A673 (cell line): Measurements from ENCODE around the gene TMEM45B. TPM values are rescaled to one million over a fixed set of nuclear protein-coding genes. Genes with fewer than 3 reads are reported as not detected.

Experiments used
- BruUV-seq: library from RNA; stranded (reverse); fragments of 400-500 nt; replicated peaks from 2 replicates; lab custom pipeline; 2021; lab: Mats Ljungman, UMichigan
- CTCF ChIA-PET: fragments of 300-600 bp; sonication (Branson Sonifier 250); formaldehyde crosslinking; loops from one replicate; lab custom pipeline; 2022; ENCODE audit warnings: antibody characterized with exemption; lab: Charles Lee
- POLR2A ChIA-PET: fragments of 300-600 bp; sonication (Branson Sonifier 250); formaldehyde crosslinking; loops from one replicate; lab custom pipeline; 2022; ENCODE audit warnings: antibody characterized with exemption; ENCODE audit not compliant: low non-redundant PET; lab: Charles Lee
- DNase-seq: peaks from one replicate; pipeline ENCODE4 v3.0.0-alpha.2; 2015; ENCODE audit warnings: low spot score
- H3K27ac ChIP-seq: fragments of 200-600 bp; sonication (generic); 2 replicates; pipeline ENCODE4 v1.5.1; 2016; ENCODE audit warnings: mixed run types, low read depth, mild to moderate bottlenecking, mixed read lengths, antibody characterized with exemption, low read length; ENCODE audit not compliant: poor library complexity, severe bottlenecking
- H3K27me3 ChIP-seq: fragments of 200-600 bp; sonication (generic); replicated peaks from 2 replicates; pipeline ENCODE4 v1.6.1; 2017; ENCODE audit warnings: mixed run types, low read depth, mild to moderate bottlenecking, mixed read lengths, antibody characterized with exemption, low read length; ENCODE audit not compliant: insufficient read depth, poor library complexity
- H3K36me3 ChIP-seq: fragments of 200-600 bp; sonication (generic); 2 replicates; pipeline ENCODE4 v1.6.1; 2016; ENCODE audit warnings: mixed run types, mild to moderate bottlenecking, mixed read lengths, antibody characterized with exemption, low read length; ENCODE audit not compliant: insufficient read depth, poor library complexity, severe bottlenecking
- H3K4me1 ChIP-seq: fragments of 200-600 bp; sonication (generic); 2 replicates; pipeline ENCODE4 v1.6.1; 2017; ENCODE audit warnings: mixed run types, mild to moderate bottlenecking, mixed read lengths, antibody characterized with exemption, low read length; ENCODE audit not compliant: insufficient read depth, poor library complexity, severe bottlenecking
- H3K4me3 ChIP-seq: fragments of 200-600 bp; sonication (generic); 2 replicates; pipeline ENCODE4 v1.5.1; 2016; ENCODE audit warnings: low read depth, mixed run types, mild to moderate bottlenecking, mixed read lengths, low read length; ENCODE audit not compliant: poor library complexity, severe bottlenecking
- H3K9me3 ChIP-seq: fragments of 200-600 bp; sonication (generic); 2 replicates; pipeline ENCODE4 v1.6.1; 2016; ENCODE audit warnings: mixed run types, low read depth, mild to moderate bottlenecking, mixed read lengths, antibody characterized with exemption, low read length; ENCODE audit not compliant: poor library complexity, severe bottlenecking
- CTCF ChIP-seq: fragments of 300-800, 200-600 bp; sonication (generic); conservative IDR thresholded peaks from 2 replicates; pipeline ENCODE4 v1.5.1; 2017; ENCODE audit warnings: low read depth, mild to moderate bottlenecking, antibody characterized with exemption, low read length, moderate library complexity, mixed read lengths
- EZH2 ChIP-seq: fragments of 200-600 bp; sonication (generic); IDR thresholded peaks from 2 replicates; pipeline ENCODE4 v1.6.1; 2017; ENCODE audit warnings: borderline replicate concordance, low read depth, mild to moderate bottlenecking, mixed read lengths, antibody characterized with exemption, low read length; ENCODE audit not compliant: poor library complexity, severe bottlenecking
- intact Hi-C: fragments of 100-400 bp; cut with micrococcal nuclease; formaldehyde crosslinking; loops from one replicate; pipeline ENCODE4 v1.10.0; 2022; ENCODE audit not compliant: unreplicated experiment
- total RNA-seq: library from RNA; stranded (reverse); gene quantifications from 2 replicates; pipeline ENCODE4 v1.2.3, GENCODE V29; 2021

Gene TMEM45B
- total RNA-seq, 1 experiment from 2014 or later: not detected

GRCh38 chr11:129836979-129837378 lies 21.3 kb downstream of the TMEM45B start:
- intact Hi-C loops: no loop called here

DNA sequence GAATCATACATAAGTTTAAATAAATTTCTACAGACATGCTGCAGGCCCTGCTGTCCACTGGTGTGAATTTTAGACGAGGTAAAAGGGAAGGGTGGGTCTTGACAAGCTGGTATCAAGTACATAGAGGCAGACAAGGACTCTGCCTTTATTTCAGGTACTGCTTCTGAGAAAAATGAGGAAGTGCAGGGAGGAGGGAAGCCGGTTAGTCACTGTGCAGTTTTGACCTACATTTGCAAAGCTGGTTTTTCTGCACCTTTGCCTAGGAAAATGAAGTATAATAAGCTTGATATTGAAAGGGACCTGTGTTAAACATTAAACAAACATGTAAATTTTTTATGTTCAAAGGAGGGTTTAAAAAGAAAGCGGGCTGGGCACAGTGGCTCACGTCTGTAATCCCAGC lies 24.6 kb downstream of the TMEM45B start:
- Histone ChIP-seq H3K4me1 (no peaks in the 10 kb centered on the region), H3K9me3 (no peaks in the 10 kb centered on the region), H3K27me3 (no peaks in the 10 kb centered on the region), H3K27ac (no peak overlapping the region), H3K4me3 (no peak overlapping the region), H3K36me3 (no peaks in the 10 kb centered on the region)
- no TSS peak for BruUV-seq
- TF ChIP-seq EZH2 (no peak), CTCF (no peak)
- no peak for DNase-seq
- intact Hi-C loops: no loop called here
- POLR2A ChIA-PET: no interaction called here
- CTCF ChIA-PET: no interaction called here

More at GRCh38 chr11:129836979-129837378, 21.3 kb downstream of the TMEM45B start:
- Histone ChIP-seq H3K4me3 (no peak overlapping the region), H3K27ac (no peak overlapping the region), H3K4me1 (no peaks in the 10 kb centered on the region), H3K9me3 (no peaks in the 10 kb centered on the region), H3K36me3 (no peaks in the 10 kb centered on the region), H3K27me3 (no peaks in the 10 kb centered on the region)
- CTCF ChIA-PET: no interaction called here
- POLR2A ChIA-PET: interaction anchor here (0.6 kb wide), 1 partner anchor 20 kb away, joined by 4 read pairs; no protein-coding TSS in a partner anchor
- TF ChIP-seq EZH2 (no peak), CTCF (no peak)
- no TSS peak for BruUV-seq
- DNase-seq: no peak

- POLR2A ChIA-PET: no interaction called here
Measured at GRCh38 chr11:129842138-129842537, 26.5 kb downstream of the TMEM45B start.

More at GRCh38 chr11:129842138-129842537, 26.5 kb downstream of the TMEM45B start:
- CTCF ChIA-PET: no interaction called here
- no TSS peak for BruUV-seq
- H3K27me3 ChIP-seq: no peaks in the 10 kb centered on the region
- no peak for DNase-seq
- intact Hi-C loops: no loop called here
- TF ChIP-seq EZH2: no peak
- TF ChIP-seq CTCF: no peak
- no peaks in the 10 kb centered on the region for H3K36me3 ChIP-seq
- H3K27ac ChIP-seq: no peak overlapping the region
- H3K4me1 ChIP-seq: no peaks in the 10 kb centered on the region
- H3K9me3 ChIP-seq: no peaks in the 10 kb centered on the region
- H3K4me3 ChIP-seq: no peak overlapping the region
